Measurements from ENCODE around the gene JAGN1. TPM values are rescaled to one million over a fixed set of nuclear protein-coding genes. Genes with fewer than 3 reads are reported as not detected.
"Not testable (repeated sequence)": the region's sequence is repeated elsewhere in the genome, so short reads cannot be mapped to it uniquely, and the experiment has no call there.

JAGN1 gene
- total RNA-seq, 3 donors from 2014 or later, result 39.2 to 42.3 (median 41.2) TPM

- Mint-ChIP-seq H3K4me3 (peak overlapping the region; percentile 97), H3K4me1 (ENCODE audit: low read depth) (peaks cover 37% of the 10 kb centered on the region), H3K9me3 (no peaks in the 10 kb centered on the region), H3K36me3 (ENCODE audit: insufficient read depth) (peaks cover 14% of the 10 kb centered on the region), H3K27me3 (ENCODE audit: low read depth) (no peaks in the 10 kb centered on the region)
- ATAC-seq (no peak), DNase-seq (peak; percentile 26)
Measured at GRCh38 chr3:9934235-9934621, 43.8 kb downstream of the JAGN1 start.

GRCh38 chr3:9934993-9935392 lies 44.6 kb downstream of the JAGN1 start:
- Mint-ChIP-seq H3K27me3 (ENCODE audit: low read depth) (no peaks in the 10 kb centered on the region), H3K4me1 (ENCODE audit: low read depth) (peaks cover 37% of the 10 kb centered on the region), H3K9me3 (no peaks in the 10 kb centered on the region), H3K4me3 (peak overlapping the region; percentile 97), H3K36me3 (ENCODE audit: insufficient read depth) (peaks cover 14% of the 10 kb centered on the region)
- ATAC-seq (no peak), DNase-seq (no peak)

- Mint-ChIP-seq H3K9me3 (no peaks in the 10 kb centered on the region), H3K36me3 (ENCODE audit: insufficient read depth) (peaks cover 14% of the 10 kb centered on the region), H3K4me3 (peak overlapping the region; percentile 97), H3K27me3 (ENCODE audit: low read depth) (no peaks in the 10 kb centered on the region), H3K4me1 (ENCODE audit: low read depth) (peaks cover 34% of the 10 kb centered on the region)
- DNase-seq, result no peak
- ATAC-seq, result no peak
Measured at GRCh38 chr3:9935966-9936510, 45.6 kb downstream of the JAGN1 start.

GRCh38 chr3:9937486-9938238 lies 47.3 kb downstream of the JAGN1 start:
- ATAC-seq (no peak), DNase-seq (no peak)
- H3K4me1 Mint-ChIP-seq (ENCODE audit: low read depth), result peaks cover 23% of the 10 kb centered on the region
- no peaks in the 10 kb centered on the region for H3K27me3 Mint-ChIP-seq (ENCODE audit: low read depth)
- H3K36me3 Mint-ChIP-seq (ENCODE audit: insufficient read depth), result peaks cover 18% of the 10 kb centered on the region
- no peak overlapping the region for H3K4me3 Mint-ChIP-seq
- no peaks in the 10 kb centered on the region for H3K9me3 Mint-ChIP-seq

GRCh38 chr3:9938966-9939365 lies 48.6 kb downstream of the JAGN1 start:
- H3K27me3 Mint-ChIP-seq (ENCODE audit: low read depth), result no peaks in the 10 kb centered on the region
- H3K4me3 Mint-ChIP-seq, result no peak overlapping the region
- H3K4me1 Mint-ChIP-seq (ENCODE audit: low read depth), result peaks cover 20% of the 10 kb centered on the region
- H3K9me3 Mint-ChIP-seq, result no peaks in the 10 kb centered on the region
- DNase-seq (no peak), ATAC-seq (no peak)
- H3K36me3 Mint-ChIP-seq (ENCODE audit: insufficient read depth), result peaks cover 19% of the 10 kb centered on the region

GRCh38 chr3:9939906-9940305 lies 49.5 kb downstream of the JAGN1 start:
- ATAC-seq; H3K9me3 Mint-ChIP-seq; DNase-seq; H3K27me3 Mint-ChIP-seq (ENCODE audit: low read depth); H3K4me3 Mint-ChIP-seq: not testable (repeated sequence)
- H3K36me3 Mint-ChIP-seq (ENCODE audit: insufficient read depth), result peaks cover 20% of the 10 kb centered on the region
- H3K4me1 Mint-ChIP-seq (ENCODE audit: low read depth), result peaks cover 11% of the 10 kb centered on the region

- no peak for DNase-seq
- H3K9me3 Mint-ChIP-seq, result no peaks in the 10 kb centered on the region
Measured at GRCh38 chr3:9940746-9941145, 50.3 kb downstream of the JAGN1 start.

GRCh38 chr3:9942164-9942563 lies 51.8 kb downstream of the JAGN1 start:
- Mint-ChIP-seq H3K36me3 (ENCODE audit: insufficient read depth) (peaks cover 11% of the 10 kb centered on the region), H3K9me3 (no peaks in the 10 kb centered on the region), H3K4me3 (no peak overlapping the region), H3K4me1 (ENCODE audit: low read depth) (peaks cover 2% of the 10 kb centered on the region), H3K27me3 (ENCODE audit: low read depth) (no peaks in the 10 kb centered on the region)
- DNase-seq, result no peak
- ATAC-seq, result no peak

More at GRCh38 chr3:9940746-9941145, 50.3 kb downstream of the JAGN1 start:
- Mint-ChIP-seq H3K36me3 (ENCODE audit: insufficient read depth) (peaks cover 12% of the 10 kb centered on the region), H3K27me3 (ENCODE audit: low read depth) (no peaks in the 10 kb centered on the region), H3K4me1 (ENCODE audit: low read depth) (peaks cover 3% of the 10 kb centered on the region), H3K4me3 (no peak overlapping the region)
- no peak for ATAC-seq

- no peak for DNase-seq
- Mint-ChIP-seq H3K9me3 (no peaks in the 10 kb centered on the region), H3K36me3 (ENCODE audit: insufficient read depth) (peaks cover 8% of the 10 kb centered on the region), H3K4me3 (no peak overlapping the region), H3K4me1 (ENCODE audit: low read depth) (peaks cover 2% of the 10 kb centered on the region), H3K27me3 (ENCODE audit: low read depth) (no peaks in the 10 kb centered on the region)
- no peak for ATAC-seq
Measured at GRCh38 chr3:9942934-9943690, 52.7 kb downstream of the JAGN1 start.

Other genes with a start within 250 kb of the JAGN1 start
- 10 to 100 TPM; 42.5 to 47.6 (median 44.1) TPM for gene MTMR14, start 241.1 kb upstream of the JAGN1 start, total RNA-seq
- under 1 TPM in 1 of 3 donors, not detected in 2; 0.19 TPM for gene CPNE9, start 186.8 kb upstream of the JAGN1 start, total RNA-seq
- 10 to 100 TPM; 56.9 to 59.9 (median 59.8) TPM for gene BRPF1, start 158.9 kb upstream of the JAGN1 start, total RNA-seq
- gene OGG1, start 140.7 kb upstream of the JAGN1 start, total RNA-seq, result 10 to 100 TPM; 25.2 to 30.5 (median 28.8) TPM
- 10 to 100 TPM; 15.3 to 20.7 (median 15.7) TPM for gene CAMK1, start 120.7 kb upstream of the JAGN1 start, total RNA-seq
- gene TADA3, start 98.1 kb upstream of the JAGN1 start, total RNA-seq, result 10 to 100 TPM; 39.3 to 42.0 (median 40.2) TPM
- 100 to 1,000 TPM; 257 to 268 (median 264) TPM for gene ARPC4, start 97.5 kb upstream of the JAGN1 start, total RNA-seq
- 10 to 100 TPM in 2 of 3 donors, 1 to 10 TPM in 1; 9.2 to 13.5 (median 11.1) TPM for gene TTLL3, start 80.3 kb upstream of the JAGN1 start, total RNA-seq
- 10 to 100 TPM; 56.5 to 70.3 (median 69.0) TPM for gene RPUSD3, start 46.6 kb upstream of the JAGN1 start, total RNA-seq
- not detected for gene CIDEC, start 10.4 kb upstream of the JAGN1 start, total RNA-seq
- under 1 TPM; 0.47 to 0.73 (median 0.61) TPM for gene IL17RE, start 12.2 kb downstream of the JAGN1 start, total RNA-seq
- gene IL17RC, start 26.5 kb downstream of the JAGN1 start, total RNA-seq, result under 1 TPM; 0.27 to 0.53 (median 0.40) TPM
- gene CRELD1, start 43.2 kb downstream of the JAGN1 start, total RNA-seq, result 10 to 100 TPM; 11.0 to 15.6 (median 13.0) TPM
- gene PRRT3, start 61.8 kb downstream of the JAGN1 start, total RNA-seq, result 1 to 10 TPM; 6.7 to 7.6 (median 7.5) TPM
- 10 to 100 TPM; 47.1 to 58.8 (median 47.7) TPM for gene EMC3, start 96.2 kb downstream of the JAGN1 start, total RNA-seq
- gene FANCD2, start 135.8 kb downstream of the JAGN1 start, total RNA-seq, result 10 to 100 TPM; 33.8 to 34.8 (median 34.5) TPM
- gene FANCD2OS, start 217.6 kb downstream of the JAGN1 start, total RNA-seq, result not detected
- 100 to 1,000 TPM in 1 of 3 donors, 10 to 100 TPM in 2; 93.5 to 104 (median 96.6) TPM for gene BRK1, start 225.1 kb downstream of the JAGN1 start, total RNA-seq

Data from activated T-cell treated with anti-CD3 and anti-CD28 coated beads, Interleukin-2, amount 50 U/mL, for 4 hours (primary cell).